GM23338 (cell line): ENCODE data around the gene ARF5. TPM values are rescaled to one million over a fixed set of nuclear protein-coding genes. Genes with fewer than 3 reads are reported as not detected.
"Not testable (repeated sequence)": the region's sequence is repeated elsewhere in the genome, so short reads cannot be mapped to it uniquely, and the experiment has no call there.

Experiments used
- ATAC-seq: fragments of 200-7000 bp; cut with Tn5 transposase; 3 replicates; pipeline ENCODE4 v1.9.1; 2020
- DNase-seq: peaks from one replicate; pipeline ENCODE4 v3.0.0-alpha.2; 2015; ENCODE audit warnings: low spot score
- H2AFZ ChIP-seq: fragments of 200-600 bp; sonication (generic); 2 replicates; pipeline ENCODE4 v1.8.0; 2016; ENCODE audit warnings: antibody characterized with exemption, mild to moderate bottlenecking, moderate library complexity
- H3F3A ChIP-seq: fragments of 200-600 bp; sonication (generic); replicated peaks from 2 replicates; pipeline ENCODE4 v1.8.0; 2017; ENCODE audit warnings: antibody characterized with exemption, mixed run types, low read depth
- H3K27ac ChIP-seq: fragments of 200-600 bp; sonication (generic); 2 replicates; pipeline ENCODE4 v1.6.1; 2016; ENCODE audit warnings: low read depth
- H3K27me3 ChIP-seq: fragments of 200-600 bp; sonication (generic); 2 replicates; pipeline ENCODE4 v1.8.0; 2016; ENCODE audit warnings: mild to moderate bottlenecking, mixed run types, moderate library complexity; ENCODE audit not compliant: insufficient read depth
- H3K36me3 ChIP-seq: fragments of 200-600 bp; sonication (generic); 2 replicates; pipeline ENCODE4 v1.8.0; 2016; ENCODE audit warnings: mild to moderate bottlenecking; ENCODE audit not compliant: insufficient read depth
- H3K4me1 ChIP-seq: fragments of 200-600 bp; sonication (generic); 2 replicates; pipeline ENCODE4 v1.8.0; 2016; ENCODE audit warnings: mild to moderate bottlenecking, moderate library complexity; ENCODE audit not compliant: insufficient read depth
- H3K4me2 ChIP-seq: fragments of 200-600 bp; sonication (generic); 2 replicates; pipeline ENCODE4 v1.7.1; 2017; ENCODE audit warnings: mixed run types
- H3K4me3 ChIP-seq: fragments of 200-600 bp; sonication (generic); 2 replicates; pipeline ENCODE4 v1.6.1; 2016; ENCODE audit warnings: mixed run types
- H3K79me2 ChIP-seq: fragments of 200-600 bp; sonication (generic); replicated peaks from 2 replicates; pipeline ENCODE4 v1.8.0; 2017; ENCODE audit warnings: mild to moderate bottlenecking; ENCODE audit not compliant: insufficient read depth
- H3K9me2 ChIP-seq: fragments of 200-600 bp; sonication (generic); 2 replicates; pipeline ENCODE4 v1.8.0; 2017; ENCODE audit not compliant: insufficient read depth
- H4K20me1 ChIP-seq: fragments of 200-600 bp; sonication (generic); replicated peaks from 2 replicates; pipeline ENCODE4 v1.8.0; 2017; ENCODE audit warnings: mild to moderate bottlenecking; ENCODE audit not compliant: insufficient read depth
- H3K27ac Mint-ChIP-seq: 2 replicates; pipeline ENCODE4 v1.8.0; 2020; ENCODE audit warnings: inconsistent platforms, mild to moderate bottlenecking, moderate library complexity, mixed read lengths
- H3K27me3 Mint-ChIP-seq: 3 replicates; pipeline ENCODE4 v1.8.0; 2022; ENCODE audit warnings: low read depth, mild to moderate bottlenecking, moderate library complexity, mixed read lengths, inconsistent platforms; ENCODE audit not compliant: insufficient read depth, poor library complexity
- H3K36me3 Mint-ChIP-seq: 3 replicates; pipeline ENCODE4 v1.8.0; 2021; ENCODE audit warnings: low read depth, mild to moderate bottlenecking, inconsistent platforms, moderate library complexity, mixed read lengths
- H3K4me1 Mint-ChIP-seq: 3 replicates; pipeline ENCODE4 v1.8.0; 2020; ENCODE audit warnings: mild to moderate bottlenecking, inconsistent platforms, mixed read lengths
- H3K4me3 Mint-ChIP-seq: 3 replicates; pipeline ENCODE4 v1.8.0; 2021; ENCODE audit warnings: moderate library complexity, mild to moderate bottlenecking, inconsistent platforms, mixed read lengths
- H3K9me3 Mint-ChIP-seq: 3 replicates; pipeline ENCODE4 v1.8.0; 2020; ENCODE audit warnings: moderate library complexity, mild to moderate bottlenecking, inconsistent platforms, mixed read lengths
- CREB1 ChIP-seq: fragments of 250-450 bp; sonication (Bioruptor Pico); IDR thresholded peaks from 2 replicates; pipeline ENCODE4 v1.5.0; 2020; ENCODE audit warnings: low read depth, mild to moderate bottlenecking, moderate library complexity
- CTCF ChIP-seq, 2 experiments: fragments of 200-600 bp in 1 of 2; sonication (generic) in 1 of 2; conservative IDR thresholded peaks; 2 replicates each; pipeline versions ENCODE4 v1.5.1 to v1.6.1; 2016 to 2017; ENCODE audit warnings: antibody characterized with exemption in 2 of 2, low read depth in 2 of 2, mild to moderate bottlenecking in 2 of 2, moderate library complexity in 1 of 2
- ETS1 ChIP-seq: IDR thresholded peaks from 2 replicates; pipeline ENCODE4 v1.6.1; 2016; ENCODE audit warnings: antibody characterized with exemption
- EZH2phosphoT487 ChIP-seq: fragments of 200-600 bp; sonication (generic); IDR thresholded peaks from one replicate; pipeline ENCODE4 v1.8.1; 2018; ENCODE audit warnings: antibody characterized with exemption; ENCODE audit not compliant: unreplicated experiment
- JUNB ChIP-seq: IDR thresholded peaks from one replicate; pipeline ENCODE4 v1.6.1; 2016; ENCODE audit warnings: antibody characterized with exemption; ENCODE audit not compliant: unreplicated experiment
- POLR2AphosphoS5 ChIP-seq: IDR thresholded peaks from 2 replicates; pipeline ENCODE4 v1.6.1; 2016; ENCODE audit warnings: antibody characterized with exemption, low read depth
- STAT1 ChIP-seq: IDR thresholded peaks from one replicate; pipeline ENCODE4 v1.6.1; 2016; ENCODE audit warnings: antibody characterized with exemption; ENCODE audit not compliant: unreplicated experiment
- ZNF331 ChIP-seq: fragments of 250-450 bp; sonication (Bioruptor Pico); IDR thresholded peaks from 2 replicates; pipeline ENCODE4 v1.5.0; 2020; ENCODE audit warnings: low read depth, mild to moderate bottlenecking, moderate library complexity
- polyA plus RNA-seq: library from polyadenylated mRNA; unstranded; fragments of >200 nt; fragmentation: Nextera tagmentation; extraction: Ambion mirVana; gene quantifications from 2 replicates; pipeline ENCODE4 v1.2.1, GENCODE V29; 2016
- total RNA-seq: library from RNA; depleted of rRNA; stranded (reverse); fragments of >200 nt; shearing (Covaris generic); gene quantifications from 2 replicates; pipeline ENCODE4 v1.2.3, GENCODE V29; 2014
- TF ChIP-seq, protein P1 (sequence below): fragments of 250-450 bp; sonication (Bioruptor Pico); IDR thresholded peaks from 2 replicates; pipeline ENCODE4 v1.5.0; 2020; ENCODE audit warnings: mild to moderate bottlenecking, moderate library complexity

The ARF5 gene
- total and polyA plus RNA-seq, 2 experiments from 2014 or later: 196 to 201 TPM

DNA sequence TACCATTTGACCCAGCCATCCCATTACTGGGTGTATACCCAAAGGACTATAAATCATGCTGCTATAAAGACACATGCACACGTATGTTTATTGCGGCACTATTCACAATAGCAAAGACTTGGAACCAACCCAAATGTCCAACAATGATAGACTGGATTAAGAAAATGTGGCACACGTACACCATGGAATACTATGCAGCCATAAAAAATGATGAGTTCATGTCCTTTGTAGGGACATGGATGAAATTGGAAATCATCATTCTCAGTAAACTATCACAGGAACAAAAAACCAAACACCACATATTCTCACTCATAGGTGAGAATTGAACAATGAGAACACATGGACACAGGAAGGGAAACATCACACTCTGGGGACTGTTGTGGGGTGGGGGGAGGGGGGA lies 20.2 kb upstream of the ARF5 start:
- H3K27ac ChIP-seq, H3K4me2 ChIP-seq, H3K36me3 Mint-ChIP-seq, H2AFZ ChIP-seq, H3K36me3 ChIP-seq, H3K79me2 ChIP-seq, H3K9me3 Mint-ChIP-seq, H3K27me3 Mint-ChIP-seq, ATAC-seq, H3K9me2 ChIP-seq, H4K20me1 ChIP-seq, H3K4me1 ChIP-seq, H3K27me3 ChIP-seq, H3K4me3 Mint-ChIP-seq, H3K27ac Mint-ChIP-seq, H3F3A ChIP-seq, H3K4me3 ChIP-seq, DNase-seq, H3K4me1 Mint-ChIP-seq: not testable (repeated sequence)

DNA sequence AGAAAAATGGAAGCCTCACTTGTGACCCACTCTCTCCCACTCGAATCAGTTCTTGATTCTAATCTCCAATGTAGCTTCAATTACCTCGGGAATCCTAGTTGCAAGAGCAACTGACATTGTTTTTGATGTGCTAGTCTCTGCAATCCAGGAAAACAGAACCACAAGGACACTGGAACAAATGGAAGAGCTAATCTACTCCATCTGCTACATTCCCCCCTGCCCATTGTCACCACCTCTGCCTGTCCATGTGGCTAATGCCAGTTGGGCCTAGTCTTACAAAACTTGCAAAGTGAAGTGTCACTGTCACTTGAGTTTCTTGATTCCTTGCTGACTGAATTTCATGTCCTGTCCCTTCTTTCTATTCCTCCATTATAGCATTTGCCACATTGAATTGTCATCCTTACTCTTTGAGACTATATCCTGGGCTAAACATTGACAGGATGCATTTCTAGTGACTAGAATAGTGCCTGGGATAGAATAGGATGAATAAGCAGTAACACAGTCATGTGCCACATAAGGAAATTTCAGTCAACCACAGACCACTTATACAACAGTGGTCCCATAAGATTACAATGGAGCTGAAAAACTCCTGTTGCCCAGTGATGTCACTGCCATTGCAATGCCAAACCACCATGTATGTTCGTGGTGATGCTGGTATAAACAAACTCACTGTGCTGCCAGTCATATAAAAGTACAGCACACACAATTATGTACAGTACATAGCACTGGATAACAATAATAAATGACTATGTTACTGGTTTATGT lies 16.3 kb upstream of the ARF5 start:
- Mint-ChIP-seq H3K27ac (no peak overlapping the region), H3K4me1 (no peaks in the 10 kb centered on the region; the same call in 2 of the 3 replicates), H3K36me3 (no peaks in the 10 kb centered on the region), H3K27me3 (no peaks in the 10 kb centered on the region), H3K4me3 (no peak overlapping the region), H3K9me3 (no peaks in the 10 kb centered on the region)
- Histone ChIP-seq H3K27me3 (no peaks in the 10 kb centered on the region), H3K36me3 (no peaks in the 10 kb centered on the region), H4K20me1 (no peaks in the 10 kb centered on the region; the same call in 1 of the 2 replicates), H3K4me1 (no peaks in the 10 kb centered on the region), H3K79me2 (no peaks in the 10 kb centered on the region), H3K4me3 (no peak overlapping the region), H3K9me2 (0 out of 2 replicates have a peak, but pooled peaks cover 4% of the 10 kb centered on the region), H3K27ac (no peak overlapping the region), H2AFZ (no peak overlapping the region), H3F3A (no peaks in the 10 kb centered on the region), H3K4me2 (no peak overlapping the region)
- ATAC-seq (no peak), DNase-seq (no peak)
- TF ChIP-seq CTCF (conservative IDR thresholded peaks at IDR 0.05; ENCODE audit: low read depth in 2 of 2) (no peak), STAT1 (no peak), ETS1 (no peak), ZNF331 (CRISPR knock-in tag) (no peak), EZH2phosphoT487 (no peak), POLR2AphosphoS5 (no peak), CREB1 (no peak), JUNB (no peak)
- TF ChIP-seq, protein P1, sequence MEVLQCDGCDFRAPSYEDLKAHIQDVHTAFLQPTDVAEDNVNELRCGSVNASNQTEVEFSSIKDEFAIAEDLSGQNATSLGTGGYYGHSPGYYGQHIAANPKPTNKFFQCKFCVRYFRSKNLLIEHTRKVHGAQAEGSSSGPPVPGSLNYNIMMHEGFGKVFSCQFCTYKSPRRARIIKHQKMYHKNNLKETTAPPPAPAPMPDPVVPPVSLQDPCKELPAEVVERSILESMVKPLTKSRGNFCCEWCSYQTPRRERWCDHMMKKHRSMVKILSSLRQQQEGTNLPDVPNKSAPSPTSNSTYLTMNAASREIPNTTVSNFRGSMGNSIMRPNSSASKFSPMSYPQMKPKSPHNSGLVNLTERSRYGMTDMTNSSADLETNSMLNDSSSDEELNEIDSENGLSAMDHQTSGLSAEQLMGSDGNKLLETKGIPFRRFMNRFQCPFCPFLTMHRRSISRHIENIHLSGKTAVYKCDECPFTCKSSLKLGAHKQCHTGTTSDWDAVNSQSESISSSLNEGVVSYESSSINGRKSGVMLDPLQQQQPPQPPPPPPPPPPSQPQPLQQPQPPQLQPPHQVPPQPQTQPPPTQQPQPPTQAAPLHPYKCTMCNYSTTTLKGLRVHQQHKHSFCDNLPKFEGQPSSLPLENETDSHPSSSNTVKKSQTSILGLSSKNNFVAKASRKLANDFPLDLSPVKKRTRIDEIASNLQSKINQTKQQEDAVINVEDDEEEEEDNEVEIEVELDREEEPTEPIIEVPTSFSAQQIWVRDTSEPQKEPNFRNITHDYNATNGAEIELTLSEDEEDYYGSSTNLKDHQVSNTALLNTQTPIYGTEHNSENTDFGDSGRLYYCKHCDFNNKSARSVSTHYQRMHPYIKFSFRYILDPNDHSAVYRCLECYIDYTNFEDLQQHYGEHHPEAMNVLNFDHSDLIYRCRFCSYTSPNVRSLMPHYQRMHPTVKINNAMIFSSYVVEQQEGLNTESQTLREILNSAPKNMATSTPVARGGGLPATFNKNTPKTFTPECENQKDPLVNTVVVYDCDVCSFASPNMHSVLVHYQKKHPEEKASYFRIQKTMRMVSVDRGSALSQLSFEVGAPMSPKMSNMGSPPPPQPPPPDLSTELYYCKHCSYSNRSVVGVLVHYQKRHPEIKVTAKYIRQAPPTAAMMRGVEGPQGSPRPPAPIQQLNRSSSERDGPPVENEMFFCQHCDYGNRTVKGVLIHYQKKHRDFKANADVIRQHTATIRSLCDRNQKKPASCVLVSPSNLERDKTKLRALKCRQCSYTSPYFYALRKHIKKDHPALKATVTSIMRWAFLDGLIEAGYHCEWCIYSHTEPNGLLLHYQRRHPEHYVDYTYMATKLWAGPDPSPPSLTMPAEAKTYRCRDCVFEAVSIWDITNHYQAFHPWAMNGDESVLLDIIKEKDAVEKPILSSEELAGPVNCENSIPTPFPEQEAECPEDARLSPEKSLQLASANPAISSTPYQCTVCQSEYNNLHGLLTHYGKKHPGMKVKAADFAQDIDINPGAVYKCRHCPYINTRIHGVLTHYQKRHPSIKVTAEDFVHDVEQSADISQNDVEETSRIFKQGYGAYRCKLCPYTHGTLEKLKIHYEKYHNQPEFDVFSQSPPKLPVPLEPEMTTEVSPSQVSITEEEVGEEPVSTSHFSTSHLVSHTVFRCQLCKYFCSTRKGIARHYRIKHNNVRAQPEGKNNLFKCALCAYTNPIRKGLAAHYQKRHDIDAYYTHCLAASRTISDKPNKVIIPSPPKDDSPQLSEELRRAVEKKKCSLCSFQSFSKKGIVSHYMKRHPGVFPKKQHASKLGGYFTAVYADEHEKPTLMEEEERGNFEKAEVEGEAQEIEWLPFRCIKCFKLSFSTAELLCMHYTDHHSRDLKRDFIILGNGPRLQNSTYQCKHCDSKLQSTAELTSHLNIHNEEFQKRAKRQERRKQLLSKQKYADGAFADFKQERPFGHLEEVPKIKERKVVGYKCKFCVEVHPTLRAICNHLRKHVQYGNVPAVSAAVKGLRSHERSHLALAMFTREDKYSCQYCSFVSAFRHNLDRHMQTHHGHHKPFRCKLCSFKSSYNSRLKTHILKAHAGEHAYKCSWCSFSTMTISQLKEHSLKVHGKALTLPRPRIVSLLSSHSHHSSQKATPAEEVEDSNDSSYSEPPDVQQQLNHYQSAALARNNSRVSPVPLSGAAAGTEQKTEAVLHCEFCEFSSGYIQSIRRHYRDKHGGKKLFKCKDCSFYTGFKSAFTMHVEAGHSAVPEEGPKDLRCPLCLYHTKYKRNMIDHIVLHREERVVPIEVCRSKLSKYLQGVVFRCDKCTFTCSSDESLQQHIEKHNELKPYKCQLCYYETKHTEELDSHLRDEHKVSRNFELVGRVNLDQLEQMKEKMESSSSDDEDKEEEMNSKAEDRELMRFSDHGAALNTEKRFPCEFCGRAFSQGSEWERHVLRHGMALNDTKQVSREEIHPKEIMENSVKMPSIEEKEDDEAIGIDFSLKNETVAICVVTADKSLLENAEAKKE: no peak
